GM12878 (cell line): Measurements from ENCODE around the gene PRKCE.

Experiments used
- FOXK2 ChIP-seq: fragments of 450-650 bp; IDR thresholded peaks from 2 replicates; pipeline ENCODE4 v1.6.1; 2017; ENCODE audit warnings: mild to moderate bottlenecking, moderate library complexity
- JUNB ChIP-seq: IDR thresholded peaks from 2 replicates; pipeline ENCODE4 v1.6.1; 2016; ENCODE audit warnings: antibody characterized with exemption, mild to moderate bottlenecking
- KDM1A ChIP-seq: fragments of 200-600 bp; sonication (generic); IDR thresholded peaks from 2 replicates; pipeline ENCODE4 v1.6.1; 2016; ENCODE audit warnings: borderline replicate concordance
- NR2C2 ChIP-seq: IDR thresholded peaks from 2 replicates; pipeline ENCODE4 v1.6.1; 2011; ENCODE audit warnings: borderline replicate concordance, low read depth; ENCODE audit not compliant: control insufficient read depth, insufficient read length
- RAD21 ChIP-seq: IDR thresholded peaks from 2 replicates; pipeline ENCODE4 v1.6.1; 2011; ENCODE audit warnings: mild to moderate bottlenecking, low read depth, low read length, moderate library complexity; ENCODE audit not compliant: insufficient read depth
- SMAD1 ChIP-seq: fragments of 450-650 bp; IDR thresholded peaks from 2 replicates; pipeline ENCODE4 v1.6.1; 2018; ENCODE audit warnings: mild to moderate bottlenecking, low read depth; ENCODE audit not compliant: partially characterized antibody
- TAF1 ChIP-seq: IDR thresholded peaks from 2 replicates; pipeline ENCODE4 v1.6.1; 2011; ENCODE audit warnings: mild to moderate bottlenecking, low read depth, low read length, borderline replicate concordance
- TCF3 ChIP-seq: IDR thresholded peaks from 2 replicates; pipeline ENCODE4 v1.6.1; 2012; ENCODE audit warnings: low read depth, mild to moderate bottlenecking, low read length, borderline replicate concordance; ENCODE audit not compliant: insufficient read depth
- TF ChIP-seq, protein P1 (sequence below): IDR thresholded peaks from 2 replicates; pipeline ENCODE4 v1.6.1; 2011; ENCODE audit warnings: mild to moderate bottlenecking, low read depth, low read length, moderate library complexity; ENCODE audit not compliant: insufficient replicate concordance
- TF ChIP-seq, protein P2 (sequence below), 3 experiments: IDR thresholded peaks in 2 of 3; conservative IDR thresholded peaks in 1 of 3; 2 replicates each; pipeline ENCODE4 v1.5.1; 2011; ENCODE audit warnings: low read depth in 3 of 3, low read length in 3 of 3, mild to moderate bottlenecking in 3 of 3, control low read depth in 2 of 3, moderate library complexity in 2 of 3, inconsistent platforms in 1 of 3, mixed read lengths in 1 of 3; ENCODE audit not compliant: control insufficient read depth in 2 of 3, insufficient read depth in 1 of 3; ENCODE audit errors: extremely low read depth in 1 of 3

DNA sequence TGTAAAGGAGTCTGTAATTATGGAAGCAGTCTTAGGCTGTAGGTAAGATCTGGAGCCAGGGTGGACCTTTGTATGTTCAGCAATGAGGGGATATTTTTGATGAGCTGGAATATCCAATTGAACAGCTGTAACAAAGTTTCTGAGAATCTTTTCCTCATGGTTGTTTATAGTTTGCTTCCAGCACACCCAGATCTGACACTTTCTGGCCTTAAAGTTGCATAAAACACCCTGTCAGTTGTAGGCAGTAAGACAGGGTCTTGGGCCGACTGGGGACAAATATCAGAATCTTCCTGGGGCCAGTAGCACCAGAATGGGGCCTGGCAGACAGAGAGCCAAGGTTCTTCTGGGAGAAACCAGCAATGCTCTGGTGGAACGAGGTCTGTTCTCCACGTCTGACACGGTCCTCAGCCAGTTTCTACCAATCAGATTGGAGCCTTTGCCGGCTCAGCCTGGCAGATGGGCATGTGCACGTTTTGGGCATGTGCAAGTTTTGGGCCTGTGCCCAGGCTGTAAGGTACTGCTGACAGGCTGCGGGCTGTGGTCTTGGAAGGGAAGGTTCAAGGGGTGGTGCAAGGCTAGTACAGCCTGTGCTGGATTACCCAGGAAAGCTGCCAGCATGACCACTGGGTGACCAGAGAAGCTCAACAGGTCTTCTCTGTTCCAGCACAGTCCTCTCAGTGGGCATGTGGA, 89.8 kb downstream of the PRKCE start:
- TF ChIP-seq KDM1A, result no peak
- TF ChIP-seq SMAD1, result no peak
- TF ChIP-seq, protein P1, sequence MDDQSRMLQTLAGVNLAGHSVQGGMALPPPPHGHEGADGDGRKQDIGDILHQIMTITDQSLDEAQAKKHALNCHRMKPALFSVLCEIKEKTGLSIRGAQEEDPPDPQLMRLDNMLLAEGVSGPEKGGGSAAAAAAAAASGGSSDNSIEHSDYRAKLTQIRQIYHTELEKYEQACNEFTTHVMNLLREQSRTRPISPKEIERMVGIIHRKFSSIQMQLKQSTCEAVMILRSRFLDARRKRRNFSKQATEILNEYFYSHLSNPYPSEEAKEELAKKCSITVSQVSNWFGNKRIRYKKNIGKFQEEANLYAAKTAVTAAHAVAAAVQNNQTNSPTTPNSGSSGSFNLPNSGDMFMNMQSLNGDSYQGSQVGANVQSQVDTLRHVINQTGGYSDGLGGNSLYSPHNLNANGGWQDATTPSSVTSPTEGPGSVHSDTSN, result no peak
- TF ChIP-seq, protein P2, sequence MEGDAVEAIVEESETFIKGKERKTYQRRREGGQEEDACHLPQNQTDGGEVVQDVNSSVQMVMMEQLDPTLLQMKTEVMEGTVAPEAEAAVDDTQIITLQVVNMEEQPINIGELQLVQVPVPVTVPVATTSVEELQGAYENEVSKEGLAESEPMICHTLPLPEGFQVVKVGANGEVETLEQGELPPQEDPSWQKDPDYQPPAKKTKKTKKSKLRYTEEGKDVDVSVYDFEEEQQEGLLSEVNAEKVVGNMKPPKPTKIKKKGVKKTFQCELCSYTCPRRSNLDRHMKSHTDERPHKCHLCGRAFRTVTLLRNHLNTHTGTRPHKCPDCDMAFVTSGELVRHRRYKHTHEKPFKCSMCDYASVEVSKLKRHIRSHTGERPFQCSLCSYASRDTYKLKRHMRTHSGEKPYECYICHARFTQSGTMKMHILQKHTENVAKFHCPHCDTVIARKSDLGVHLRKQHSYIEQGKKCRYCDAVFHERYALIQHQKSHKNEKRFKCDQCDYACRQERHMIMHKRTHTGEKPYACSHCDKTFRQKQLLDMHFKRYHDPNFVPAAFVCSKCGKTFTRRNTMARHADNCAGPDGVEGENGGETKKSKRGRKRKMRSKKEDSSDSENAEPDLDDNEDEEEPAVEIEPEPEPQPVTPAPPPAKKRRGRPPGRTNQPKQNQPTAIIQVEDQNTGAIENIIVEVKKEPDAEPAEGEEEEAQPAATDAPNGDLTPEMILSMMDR (IDR thresholded peaks at IDR 0.05 in 2 of 3, conservative IDR thresholded peaks at IDR 0.05 in 1 of 3; ENCODE audit: control insufficient read depth in 2 of 3, extremely low read depth in 1 of 3, insufficient read depth in 1 of 3, low read depth in 3 of 3, low read length in 3 of 3), result no peak
- no peak for TF ChIP-seq RAD21
- TF ChIP-seq TAF1, result no peak
- no peak for TF ChIP-seq JUNB
- no peak for TF ChIP-seq TCF3
- TF ChIP-seq FOXK2, result no peak
- no peak for TF ChIP-seq NR2C2
